HepG2 (cell line): ENCODE data around the gene PMFBP1. TPM values are rescaled to one million over a fixed set of nuclear protein-coding genes. Genes with fewer than 3 reads are reported as not detected.

Experiments used
- CBFB ChIP-seq: sonication (generic); formaldehyde crosslinking; IDR thresholded peaks from 2 replicates; pipeline ENCODE4 v1.4.0; 2020; ENCODE audit warnings: missing genetic modification reagents
- CBX5 ChIP-seq: sonication (generic); formaldehyde crosslinking; IDR thresholded peaks from 2 replicates; pipeline ENCODE4 v1.4.0; 2020; ENCODE audit warnings: missing genetic modification reagents, borderline replicate concordance
- ELF3 ChIP-seq: IDR thresholded peaks from 2 replicates; pipeline ENCODE4 v1.6.1; 2016; ENCODE audit warnings: missing genetic modification reagents, missing compliant biosample characterization
- HNF4A ChIP-seq: sonication (generic); formaldehyde crosslinking; IDR thresholded peaks from 2 replicates; pipeline ENCODE4 v1.4.0; 2020; ENCODE audit warnings: missing genetic modification reagents
- HNRNPLL ChIP-seq: fragments of 200-400 bp; formaldehyde crosslinking; IDR thresholded peaks from 2 replicates; pipeline ENCODE4 v1.6.1; 2017; ENCODE audit warnings: mild to moderate bottlenecking, low read depth, low read length; ENCODE audit not compliant: poor library complexity, severe bottlenecking
- IRF2 ChIP-seq: IDR thresholded peaks from 2 replicates; pipeline ENCODE4 v1.6.1; 2018; ENCODE audit warnings: missing genetic modification reagents, missing compliant biosample characterization
- ISL2 ChIP-seq: sonication (generic); formaldehyde crosslinking; IDR thresholded peaks from 2 replicates; pipeline ENCODE4 v1.5.0; 2020; ENCODE audit warnings: missing genetic modification reagents
- KDM3A ChIP-seq: IDR thresholded peaks from 2 replicates; pipeline ENCODE4 v1.6.1; 2018; ENCODE audit warnings: low read depth, missing compliant biosample characterization
- KDM5A ChIP-seq: fragments of 200-600 bp; sonication (generic); IDR thresholded peaks from 2 replicates; pipeline ENCODE4 v1.7.0; 2018; ENCODE audit warnings: antibody characterized with exemption, mild to moderate bottlenecking, low read length, borderline replicate concordance
- KDM5B ChIP-seq: sonication (generic); formaldehyde crosslinking; IDR thresholded peaks from 2 replicates; pipeline ENCODE4 v1.4.0; 2020; ENCODE audit warnings: missing genetic modification reagents, mild to moderate bottlenecking, borderline replicate concordance
- LCORL ChIP-seq, 2 experiments: fragments of 450-650 bp in 1 of 2; sonication (generic) in 1 of 2; formaldehyde crosslinking in 1 of 2; IDR thresholded peaks; 2 replicates each; pipeline versions ENCODE4 v1.5.0 to v1.6.1; 2017 to 2020; ENCODE audit warnings: antibody characterized with exemption in 1 of 2, missing genetic modification reagents in 1 of 2
- MED8 ChIP-seq: sonication (generic); formaldehyde crosslinking; IDR thresholded peaks from 2 replicates; pipeline ENCODE4 v1.8.1; 2023; ENCODE audit warnings: mild to moderate bottlenecking, missing genetic modification reagents; ENCODE audit not compliant: insufficient replicate concordance
- NR2C2 ChIP-seq: sonication (generic); formaldehyde crosslinking; IDR thresholded peaks from 2 replicates; pipeline ENCODE4 v1.4.0; 2020; ENCODE audit warnings: missing genetic modification reagents, mild to moderate bottlenecking, moderate library complexity, borderline replicate concordance
- NR2F1 ChIP-seq, 2 experiments: fragments of 450-650 bp in 1 of 2; formaldehyde crosslinking in 1 of 2; IDR thresholded peaks; 2 replicates each; pipeline versions ENCODE4 v1.5.0 to v1.6.1; 2016 to 2020; ENCODE audit warnings: mild to moderate bottlenecking in 1 of 2, missing compliant biosample characterization in 1 of 2, missing genetic modification reagents in 1 of 2, moderate library complexity in 1 of 2
- SMC3 ChIP-seq: IDR thresholded peaks from 2 replicates; pipeline ENCODE4 v1.6.1; 2011; ENCODE audit warnings: low read length, improper control_type of control experiment
- SOX6 ChIP-seq, 2 experiments: fragments of 450-650 bp in 1 of 2; sonication (generic) in 1 of 2; formaldehyde crosslinking in 1 of 2; IDR thresholded peaks; 2 replicates each; pipeline versions ENCODE4 v1.4.0 to v1.6.1; 2017 to 2020; ENCODE audit warnings: antibody characterized with exemption in 1 of 2, mild to moderate bottlenecking in 1 of 2, missing genetic modification reagents in 1 of 2
- TSC22D2 ChIP-seq: sonication (generic); formaldehyde crosslinking; IDR thresholded peaks from 2 replicates; pipeline ENCODE4 v1.5.1; 2020; ENCODE audit warnings: missing genetic modification reagents, mild to moderate bottlenecking, borderline replicate concordance
- ZFP91 ChIP-seq: sonication (generic); formaldehyde crosslinking; IDR thresholded peaks from 2 replicates; pipeline ENCODE4 v1.9.0; 2022; ENCODE audit warnings: missing genetic modification reagents, mild to moderate bottlenecking, borderline replicate concordance
- ZNF12 ChIP-seq: sonication (generic); formaldehyde crosslinking; IDR thresholded peaks from 2 replicates; pipeline ENCODE4 v1.5.0; 2020; ENCODE audit warnings: missing genetic modification reagents
- ZNF136 ChIP-seq: sonication (generic); formaldehyde crosslinking; IDR thresholded peaks from 2 replicates; pipeline ENCODE4 v1.8.1; 2022; ENCODE audit warnings: low read depth, mild to moderate bottlenecking, moderate library complexity, missing genetic modification reagents
- ZNF343 ChIP-seq: sonication (generic); formaldehyde crosslinking; IDR thresholded peaks from 2 replicates; pipeline ENCODE4 v1.4.0; 2020; ENCODE audit warnings: mild to moderate bottlenecking, missing genetic modification reagents
- ZNF382 ChIP-seq: sonication (generic); formaldehyde crosslinking; IDR thresholded peaks from 2 replicates; pipeline ENCODE4 v1.5.0; 2020; ENCODE audit warnings: missing genetic modification reagents, mild to moderate bottlenecking, borderline replicate concordance
- ZNF761 ChIP-seq: sonication (generic); formaldehyde crosslinking; conservative IDR thresholded peaks from 2 replicates; pipeline ENCODE4 v1.4.0; 2020; ENCODE audit warnings: mild to moderate bottlenecking, missing genetic modification reagents
- ZNF883 ChIP-seq: sonication (generic); formaldehyde crosslinking; IDR thresholded peaks from 2 replicates; pipeline ENCODE4 v1.5.1; 2020; ENCODE audit warnings: mild to moderate bottlenecking, missing genetic modification reagents; ENCODE audit errors: not compliant biosample characterization
- polyA plus RNA-seq, 8 experiments: library from polyadenylated mRNA; depleted of rRNA in 3 of 8; stranded (reverse) in 7 of 8; unstranded in 1 of 8; fragments of >200 nt; fragmentation: Illumina TruSeq in 4 of 8; extraction: Trizol in 4 of 8; gene quantifications; 2 replicates each; pipeline versions ENCODE4 v1.2.1 to v1.2.3, GENCODE V29; 2011 to 2016; ENCODE audit warnings: low read depth in 4 of 8, missing spikeins in 1 of 8, mixed read lengths in 1 of 8; ENCODE audit not compliant: insufficient read depth in 1 of 8
- total RNA-seq, 5 experiments: library from RNA; depleted of rRNA; stranded (reverse); fragments of >200 nt; fragmentation: Illumina TruSeq; extraction: Trizol; gene quantifications; 2 replicates each; pipeline ENCODE4 v1.2.3, GENCODE V29; 2016; ENCODE audit warnings: low read depth in 1 of 5
- TF ChIP-seq, protein P1 (sequence below): sonication (generic); formaldehyde crosslinking; IDR thresholded peaks from 2 replicates; pipeline ENCODE4 v1.4.0; 2020; ENCODE audit warnings: mild to moderate bottlenecking, low read depth, missing genetic modification reagents
- TF ChIP-seq, protein P2 (sequence below): sonication (generic); formaldehyde crosslinking; IDR thresholded peaks from 2 replicates; pipeline ENCODE4 v1.5.0; 2020; ENCODE audit warnings: mild to moderate bottlenecking, missing genetic modification reagents

PMFBP1 gene
- total and polyA plus RNA-seq, 2 of the 13 experiments (the other 11 are each of a cell fraction or from before 2014, with no cell fraction given) = 1.9 to 3.8 TPM

DNA sequence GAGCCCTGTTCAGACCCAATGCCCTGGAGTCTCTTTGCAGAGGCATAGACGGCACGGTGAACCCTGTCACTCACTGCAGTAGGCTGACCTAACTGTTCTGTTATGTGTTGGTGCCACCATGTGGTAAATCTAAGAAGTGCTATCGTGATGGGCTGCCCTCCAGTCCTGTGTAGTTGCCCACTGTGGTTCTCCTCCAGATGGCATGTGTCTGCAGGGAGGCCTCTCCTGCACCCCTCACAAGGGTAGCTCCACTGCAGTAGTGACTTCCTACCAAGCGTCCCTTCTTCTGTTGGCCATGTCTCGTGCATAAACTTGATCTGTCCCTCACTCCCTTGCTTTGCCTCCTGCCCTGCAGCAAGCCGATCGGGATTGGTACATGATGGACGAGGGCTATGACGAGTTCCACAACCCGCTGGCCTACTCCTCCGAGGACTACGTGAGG is 72.6 kb downstream of the PMFBP1 start (continued):
- TF ChIP-seq SMC3 (peak; percentile 96), HNF4A (no peak), HNRNPLL (no peak), MED8 (CRISPR knock-in tag) (no peak), ZNF382 (CRISPR knock-in tag) (no peak), TSC22D2 (CRISPR knock-in tag) (no peak), ZNF136 (CRISPR knock-in tag) (no peak), LCORL (IDR thresholded peaks at IDR 0.05) (no peak), LCORL (CRISPR knock-in tag; IDR thresholded peaks at IDR 0.05) (no peak), ELF3 (CRISPR knock-in tag) (no peak), NR2F1 (CRISPR knock-in tag; IDR thresholded peaks at IDR 0.05) (no peak), KDM5A (no peak; the same call in 1 of the 2 replicates), SOX6 (IDR thresholded peaks at IDR 0.05) (no peak), SOX6 (CRISPR knock-in tag; IDR thresholded peaks at IDR 0.05) (0 out of 2 replicates have a peak, but pooled peaks have one; percentile 11), KDM5B (CRISPR knock-in tag) (no peak), IRF2 (peak; percentile 73; the same call in 1 of the 2 replicates), KDM3A (CRISPR knock-in tag) (peak; percentile 67; the same call in 1 of the 2 replicates), CBFB (CRISPR knock-in tag) (no peak), ZNF343 (CRISPR knock-in tag) (no peak), ZNF12 (CRISPR knock-in tag) (no peak), ZNF761 (CRISPR knock-in tag) (no peak; the same call in 1 of the 2 replicates), ZFP91 (peak; percentile 57), ZNF883 (CRISPR knock-in tag) (peak; percentile 59), CBX5 (CRISPR knock-in tag) (0 out of 2 replicates have a peak, but pooled peaks have one; percentile 23), NR2C2 (no peak), ISL2 (no peak)
- TF ChIP-seq, protein P1, sequence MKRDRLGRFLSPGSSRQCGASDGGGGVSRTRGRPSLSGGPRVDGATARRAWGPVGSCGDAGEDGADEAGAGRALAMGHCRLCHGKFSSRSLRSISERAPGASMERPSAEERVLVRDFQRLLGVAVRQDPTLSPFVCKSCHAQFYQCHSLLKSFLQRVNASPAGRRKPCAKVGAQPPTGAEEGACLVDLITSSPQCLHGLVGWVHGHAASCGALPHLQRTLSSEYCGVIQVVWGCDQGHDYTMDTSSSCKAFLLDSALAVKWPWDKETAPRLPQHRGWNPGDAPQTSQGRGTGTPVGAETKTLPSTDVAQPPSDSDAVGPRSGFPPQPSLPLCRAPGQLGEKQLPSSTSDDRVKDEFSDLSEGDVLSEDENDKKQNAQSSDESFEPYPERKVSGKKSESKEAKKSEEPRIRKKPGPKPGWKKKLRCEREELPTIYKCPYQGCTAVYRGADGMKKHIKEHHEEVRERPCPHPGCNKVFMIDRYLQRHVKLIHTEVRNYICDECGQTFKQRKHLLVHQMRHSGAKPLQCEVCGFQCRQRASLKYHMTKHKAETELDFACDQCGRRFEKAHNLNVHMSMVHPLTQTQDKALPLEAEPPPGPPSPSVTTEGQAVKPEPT (CRISPR knock-in tag) = peak; percentile 23; the same call in 1 of the 2 replicates
- TF ChIP-seq, protein P2, sequence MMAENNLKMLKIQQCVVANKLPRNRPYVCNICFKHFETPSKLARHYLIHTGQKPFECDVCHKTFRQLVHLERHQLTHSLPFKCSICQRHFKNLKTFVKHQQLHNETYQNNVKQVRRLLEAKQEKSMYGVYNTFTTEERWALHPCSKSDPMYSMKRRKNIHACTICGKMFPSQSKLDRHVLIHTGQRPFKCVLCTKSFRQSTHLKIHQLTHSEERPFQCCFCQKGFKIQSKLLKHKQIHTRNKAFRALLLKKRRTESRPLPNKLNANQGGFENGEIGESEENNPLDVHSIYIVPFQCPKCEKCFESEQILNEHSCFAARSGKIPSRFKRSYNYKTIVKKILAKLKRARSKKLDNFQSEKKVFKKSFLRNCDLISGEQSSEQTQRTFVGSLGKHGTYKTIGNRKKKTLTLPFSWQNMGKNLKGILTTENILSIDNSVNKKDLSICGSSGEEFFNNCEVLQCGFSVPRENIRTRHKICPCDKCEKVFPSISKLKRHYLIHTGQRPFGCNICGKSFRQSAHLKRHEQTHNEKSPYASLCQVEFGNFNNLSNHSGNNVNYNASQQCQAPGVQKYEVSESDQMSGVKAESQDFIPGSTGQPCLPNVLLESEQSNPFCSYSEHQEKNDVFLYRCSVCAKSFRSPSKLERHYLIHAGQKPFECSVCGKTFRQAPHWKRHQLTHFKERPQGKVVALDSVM = no peak
